Neural progenitor cell (in vitro differentiated cells): Measurements from ENCODE around the gene WNT6. TPM values are rescaled to one million over a fixed set of nuclear protein-coding genes. Genes with fewer than 3 reads are reported as not detected.

Experiments used
- DNase-seq: peaks from one replicate; pipeline ENCODE4 v3.0.0-alpha.2; 2016; ENCODE audit warnings: low spot score
- H2AFZ ChIP-seq: fragments of 200-600 bp; sonication (generic); replicated peaks from 2 replicates; pipeline ENCODE4 v1.6.1; 2016; ENCODE audit warnings: antibody characterized with exemption
- H3F3A ChIP-seq: fragments of 200-600 bp; sonication (generic); 2 replicates; pipeline ENCODE4 v1.6.1; 2016; ENCODE audit warnings: antibody characterized with exemption, low read depth
- H3K27ac ChIP-seq: fragments of 200-600 bp; sonication (generic); 2 replicates; pipeline ENCODE4 v1.5.1; 2016; ENCODE audit warnings: mild to moderate bottlenecking
- H3K27me3 ChIP-seq: fragments of 200-600 bp; sonication (generic); 2 replicates; pipeline ENCODE4 v1.6.1; 2016; ENCODE audit warnings: mild to moderate bottlenecking, moderate library complexity
- H3K36me3 ChIP-seq: fragments of 200-600 bp; sonication (generic); 2 replicates; pipeline ENCODE4 v1.5.1; 2016
- H3K4me1 ChIP-seq: fragments of 200-600 bp; sonication (generic); 2 replicates; pipeline ENCODE4 v1.6.1; 2016; ENCODE audit warnings: mixed run types
- H3K4me2 ChIP-seq: fragments of 200-600 bp; sonication (generic); 2 replicates; pipeline ENCODE4 v1.6.1; 2016
- H3K4me3 ChIP-seq: fragments of 200-600 bp; sonication (generic); 2 replicates; pipeline ENCODE4 v1.5.1; 2016
- H3K79me2 ChIP-seq: fragments of 200-600 bp; sonication (generic); 2 replicates; pipeline ENCODE4 v1.6.1; 2016; ENCODE audit warnings: low read depth
- H3K9ac ChIP-seq: fragments of 200-600 bp; sonication (generic); 2 replicates; pipeline ENCODE4 v1.6.1; 2016
- H3K9me3 ChIP-seq: fragments of 200-600 bp; sonication (generic); 2 replicates; pipeline ENCODE4 v1.5.1; 2016; ENCODE audit warnings: low read depth
- H4K20me1 ChIP-seq: fragments of 200-600 bp; sonication (generic); 2 replicates; pipeline ENCODE4 v1.6.1; 2016; ENCODE audit warnings: low read depth
- H3K27ac Mint-ChIP-seq: 3 replicates; pipeline ENCODE4 v1.8.0; 2021; ENCODE audit warnings: mixed read lengths
- H3K27me3 Mint-ChIP-seq: 2 replicates; pipeline ENCODE4 v1.8.0; 2022; ENCODE audit warnings: low read depth, mild to moderate bottlenecking, inconsistent platforms, moderate library complexity, mixed read lengths; ENCODE audit not compliant: insufficient read depth
- H3K36me3 Mint-ChIP-seq: 3 replicates; pipeline ENCODE4 v1.8.0; 2021; ENCODE audit warnings: mixed read lengths
- H3K4me1 Mint-ChIP-seq: 3 replicates; pipeline ENCODE4 v1.8.0; 2021; ENCODE audit warnings: mixed read lengths
- H3K4me3 Mint-ChIP-seq: 3 replicates; pipeline ENCODE4 v1.8.0; 2021; ENCODE audit warnings: mild to moderate bottlenecking, moderate library complexity, mixed read lengths
- H3K9me3 Mint-ChIP-seq: 3 replicates; pipeline ENCODE4 v1.8.0; 2020; ENCODE audit warnings: mixed read lengths
- EZH2 ChIP-seq: fragments of 200-600 bp; sonication (generic); IDR thresholded peaks from 2 replicates; pipeline ENCODE4 v1.6.1; 2017; ENCODE audit warnings: antibody characterized with exemption, mild to moderate bottlenecking, moderate library complexity
- EZH2phosphoT487 ChIP-seq: fragments of 200-600 bp; sonication (generic); IDR thresholded peaks from 2 replicates; pipeline ENCODE4 v1.6.1; 2017; ENCODE audit warnings: antibody characterized with exemption
- total RNA-seq: library from RNA; depleted of rRNA; stranded (reverse); fragments of >200 nt; gene quantifications from 2 replicates; pipeline ENCODE4 v1.2.3, GENCODE V29; 2015; ENCODE audit warnings: low replicate concordance
- TF ChIP-seq, protein P1 (sequence below): fragments of 200-600 bp; sonication (generic); IDR thresholded peaks from 2 replicates; pipeline ENCODE4 v1.5.1; 2017; ENCODE audit warnings: antibody characterized with exemption, mild to moderate bottlenecking

Gene WNT6
- total RNA-seq, 1 donor from 2014 or later: not detected

DNA sequence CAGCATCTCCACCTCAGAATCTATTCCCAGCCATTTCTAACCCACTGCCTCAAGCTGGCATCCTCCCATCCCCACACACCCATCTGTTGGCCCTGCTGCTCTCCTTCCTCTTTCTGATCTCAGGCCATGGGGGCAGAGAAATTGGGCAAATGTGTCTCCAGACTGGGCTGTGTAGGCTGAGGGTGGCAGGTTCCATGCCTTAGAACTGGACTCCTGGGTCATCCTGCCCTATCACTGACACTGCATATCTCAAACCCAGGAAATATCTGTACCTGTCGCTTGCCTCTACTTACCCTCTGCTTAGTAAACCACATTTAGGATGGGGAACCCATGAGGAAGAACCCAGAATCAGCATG lies 22.8 kb downstream of the WNT6 start:
- peak overlapping the region; percentile 60 for H3K4me3 Mint-ChIP-seq
- Histone ChIP-seq H3F3A (peaks cover 19% of the 10 kb centered on the region), H3K27ac (no peak overlapping the region), H4K20me1 (peaks cover 50% of the 10 kb centered on the region), H3K4me1 (peaks cover 29% of the 10 kb centered on the region), H3K4me3 (no peak overlapping the region), H3K27me3 (peaks cover 100% of the 10 kb centered on the region), H3K9ac (no peak overlapping the region), H2AFZ (no peak overlapping the region), H3K79me2 (no peaks in the 10 kb centered on the region), H3K4me2 (no peak overlapping the region), H3K9me3 (no peaks in the 10 kb centered on the region), H3K36me3 (no peaks in the 10 kb centered on the region)
- no peak overlapping the region for H3K27ac Mint-ChIP-seq
- DNase-seq: no peak
- H3K27me3 Mint-ChIP-seq: peaks cover 76% of the 10 kb centered on the region
- H3K36me3 Mint-ChIP-seq: no peaks in the 10 kb centered on the region
- peaks cover 34% of the 10 kb centered on the region for H3K4me1 Mint-ChIP-seq
- TF ChIP-seq EZH2 (no peak), EZH2phosphoT487 (no peak)
- TF ChIP-seq, protein P1, sequence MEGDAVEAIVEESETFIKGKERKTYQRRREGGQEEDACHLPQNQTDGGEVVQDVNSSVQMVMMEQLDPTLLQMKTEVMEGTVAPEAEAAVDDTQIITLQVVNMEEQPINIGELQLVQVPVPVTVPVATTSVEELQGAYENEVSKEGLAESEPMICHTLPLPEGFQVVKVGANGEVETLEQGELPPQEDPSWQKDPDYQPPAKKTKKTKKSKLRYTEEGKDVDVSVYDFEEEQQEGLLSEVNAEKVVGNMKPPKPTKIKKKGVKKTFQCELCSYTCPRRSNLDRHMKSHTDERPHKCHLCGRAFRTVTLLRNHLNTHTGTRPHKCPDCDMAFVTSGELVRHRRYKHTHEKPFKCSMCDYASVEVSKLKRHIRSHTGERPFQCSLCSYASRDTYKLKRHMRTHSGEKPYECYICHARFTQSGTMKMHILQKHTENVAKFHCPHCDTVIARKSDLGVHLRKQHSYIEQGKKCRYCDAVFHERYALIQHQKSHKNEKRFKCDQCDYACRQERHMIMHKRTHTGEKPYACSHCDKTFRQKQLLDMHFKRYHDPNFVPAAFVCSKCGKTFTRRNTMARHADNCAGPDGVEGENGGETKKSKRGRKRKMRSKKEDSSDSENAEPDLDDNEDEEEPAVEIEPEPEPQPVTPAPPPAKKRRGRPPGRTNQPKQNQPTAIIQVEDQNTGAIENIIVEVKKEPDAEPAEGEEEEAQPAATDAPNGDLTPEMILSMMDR: no peak
- H3K9me3 Mint-ChIP-seq: peaks cover 4% of the 10 kb centered on the region

DNA sequence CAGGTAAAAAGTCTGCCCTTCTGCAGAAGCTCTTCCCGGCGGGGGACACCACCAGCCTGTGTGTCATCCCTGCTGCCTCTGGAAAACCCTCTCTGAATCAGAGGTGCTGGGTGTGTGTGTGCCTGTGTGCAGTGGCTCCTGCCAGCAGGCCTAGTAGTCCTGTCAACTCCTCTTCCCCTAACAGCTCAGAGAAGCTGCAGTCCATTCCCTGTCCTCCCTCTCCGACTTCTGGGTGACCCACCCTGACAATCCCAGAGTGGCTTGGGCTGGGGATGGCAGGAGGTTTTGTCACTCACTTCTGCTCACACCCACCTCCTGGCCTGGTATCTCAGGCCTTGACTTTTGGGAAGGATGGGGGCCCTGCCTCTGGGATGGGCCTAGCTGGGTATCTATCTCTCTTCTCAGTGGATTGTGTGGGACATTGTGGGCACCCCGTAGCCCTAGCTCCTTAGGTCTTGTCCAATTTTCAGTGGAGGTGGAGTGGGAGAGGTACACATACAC lies 23.3 kb downstream of the WNT6 start:
- H3K9ac ChIP-seq: no peak overlapping the region
- Mint-ChIP-seq H3K9me3 (peaks cover 4% of the 10 kb centered on the region), H3K27ac (no peak overlapping the region), H3K36me3 (no peaks in the 10 kb centered on the region), H3K4me3 (peak overlapping the region; percentile 50), H3K27me3 (peaks cover 76% of the 10 kb centered on the region), H3K4me1 (peaks cover 34% of the 10 kb centered on the region)
- H3K4me1 ChIP-seq: peaks cover 25% of the 10 kb centered on the region
- no peak overlapping the region for H3K27ac ChIP-seq
- no peak overlapping the region for H2AFZ ChIP-seq
- no peaks in the 10 kb centered on the region for H3K79me2 ChIP-seq
- TF ChIP-seq EZH2phosphoT487 (no peak), EZH2 (no peak)
- TF ChIP-seq, protein P1: no peak
- peaks cover 19% of the 10 kb centered on the region for H3F3A ChIP-seq
- H3K4me2 ChIP-seq: peak overlapping the region; percentile 72
- H3K27me3 ChIP-seq: peaks cover 100% of the 10 kb centered on the region
- H3K4me3 ChIP-seq: peak overlapping the region; percentile 46
- peaks cover 45% of the 10 kb centered on the region for H4K20me1 ChIP-seq
- H3K36me3 ChIP-seq: no peaks in the 10 kb centered on the region
- no peaks in the 10 kb centered on the region for H3K9me3 ChIP-seq
- DNase-seq: no peak

DNA sequence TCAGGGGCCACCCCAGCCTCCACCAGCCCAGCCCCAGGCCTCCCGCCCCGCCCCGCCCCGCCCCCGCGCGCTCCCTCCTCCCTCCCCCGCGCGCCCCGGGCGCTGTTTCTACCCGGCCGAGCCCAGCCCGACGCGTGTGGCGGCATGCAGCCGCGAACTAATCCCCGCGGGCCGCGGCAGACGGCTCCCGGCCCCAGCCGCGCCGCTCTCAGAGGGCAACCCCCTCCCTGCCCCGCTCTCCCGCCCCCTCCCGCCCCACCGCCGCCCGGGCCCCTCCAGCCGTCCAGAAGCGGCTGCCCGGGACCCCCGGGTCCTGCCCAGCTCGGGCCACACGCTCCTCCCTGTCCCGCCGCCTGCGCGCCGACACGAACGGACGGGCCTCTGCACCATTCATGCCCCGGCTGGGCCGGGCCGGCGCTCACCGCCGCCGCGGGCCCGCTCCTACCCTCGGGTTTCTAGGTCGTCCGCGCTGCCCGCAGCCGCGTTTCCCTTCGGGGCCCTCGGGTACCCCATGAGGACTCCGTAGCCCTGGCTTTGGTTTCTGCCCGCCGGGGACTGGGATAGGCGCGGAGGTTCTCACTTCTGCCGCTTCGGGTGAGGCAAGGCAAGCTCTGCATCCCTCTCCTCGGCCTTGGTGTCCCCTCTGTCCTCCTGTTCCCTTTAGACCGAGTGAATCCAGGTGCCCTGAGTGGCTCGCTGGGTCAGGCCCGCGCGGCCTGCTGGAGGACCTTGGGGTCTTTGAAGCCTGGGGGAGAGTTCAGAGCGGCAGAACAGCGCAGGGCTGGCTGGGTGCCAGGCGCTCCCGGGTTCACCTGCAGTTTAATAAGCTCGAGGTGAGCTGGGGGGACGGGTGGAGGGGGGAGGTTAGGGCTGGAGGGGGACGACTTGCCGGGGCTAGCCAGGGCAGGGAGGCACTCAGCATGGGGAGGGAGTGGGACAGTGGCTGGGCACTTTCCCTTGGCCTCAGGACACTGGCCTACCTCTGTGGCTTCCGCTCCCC lies 24.2 kb downstream of the WNT6 start:
- Mint-ChIP-seq H3K4me1 (peaks cover 27% of the 10 kb centered on the region), H3K9me3 (peaks cover 4% of the 10 kb centered on the region), H3K27me3 (peaks cover 72% of the 10 kb centered on the region), H3K36me3 (no peaks in the 10 kb centered on the region), H3K4me3 (peak overlapping the region; percentile 67), H3K27ac (no peak overlapping the region)
- Histone ChIP-seq H3K4me1 (peaks cover 16% of the 10 kb centered on the region), H3K9ac (no peak overlapping the region), H3K79me2 (no peaks in the 10 kb centered on the region), H3F3A (peaks cover 10% of the 10 kb centered on the region), H3K9me3 (no peaks in the 10 kb centered on the region), H3K4me3 (peak overlapping the region; percentile 46), H3K36me3 (no peaks in the 10 kb centered on the region), H3K27me3 (peaks cover 100% of the 10 kb centered on the region), H3K27ac (no peak overlapping the region), H3K4me2 (peak overlapping the region; percentile 72), H2AFZ (peak overlapping the region; percentile 11), H4K20me1 (peaks cover 36% of the 10 kb centered on the region)
- TF ChIP-seq EZH2phosphoT487: peak; percentile 90
- peak; percentile 98 for TF ChIP-seq EZH2
- TF ChIP-seq, protein P1: no peak
- peak; percentile 81 for DNase-seq
